Ishikawa (cell line): Measurements from ENCODE around the gene SEMA6B.

Experiments
- RAD21 ChIP-seq: IDR thresholded peaks from 2 replicates; pipeline ENCODE4 v1.6.1; 2012; ENCODE audit warnings: low read depth
- TAF1 ChIP-seq: IDR thresholded peaks from 2 replicates; pipeline ENCODE4 v1.6.1; 2012; ENCODE audit warnings: low read depth, mild to moderate bottlenecking
- TCF12 ChIP-seq: IDR thresholded peaks from 2 replicates; pipeline ENCODE4 v1.6.1; 2012; ENCODE audit warnings: low read depth
- YY1 ChIP-seq: IDR thresholded peaks from 2 replicates; pipeline ENCODE4 v1.6.1; 2012; ENCODE audit warnings: low read depth
- TF ChIP-seq, protein P1 (sequence below): IDR thresholded peaks from 2 replicates; pipeline ENCODE4 v1.6.1; 2012; ENCODE audit warnings: low read depth, mild to moderate bottlenecking
- TF ChIP-seq, protein P2 (sequence below): IDR thresholded peaks from 2 replicates; pipeline ENCODE4 v1.6.1; 2012

DNA sequence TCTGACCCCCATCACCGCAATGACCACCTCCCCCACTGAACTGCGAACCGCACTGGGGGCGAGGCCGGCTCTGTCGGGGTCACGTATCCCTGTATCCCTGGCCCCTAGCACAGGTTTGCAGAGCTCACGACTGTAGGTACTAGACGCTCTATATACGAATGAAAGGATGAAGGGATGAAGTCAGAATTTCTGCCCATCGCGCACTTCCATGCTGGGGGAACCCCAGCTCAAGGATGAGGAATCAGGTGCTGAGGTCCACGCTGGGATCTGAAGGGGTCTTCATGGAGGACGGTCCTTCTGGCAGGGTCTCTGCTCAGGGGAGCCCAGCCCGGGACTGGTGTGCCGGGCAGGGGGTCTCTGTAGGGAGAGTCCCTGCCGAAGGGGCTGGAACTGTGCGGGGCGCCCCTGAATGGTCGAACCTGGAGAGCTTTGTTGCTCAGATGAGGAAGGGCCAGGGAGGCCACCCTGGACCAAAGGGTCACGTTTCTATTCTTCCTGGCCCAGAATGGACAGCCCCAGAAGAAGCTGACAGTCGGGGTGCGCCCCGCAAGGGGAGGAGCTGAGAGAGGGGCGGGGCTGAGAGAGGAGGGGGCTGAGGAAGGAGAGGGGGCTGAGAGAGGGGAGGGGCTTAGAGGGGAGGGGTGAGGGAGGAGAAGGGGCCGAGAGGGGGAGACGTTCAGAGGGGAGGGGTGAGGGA lies 37.9 kb upstream of the SEMA6B start:
- TF ChIP-seq TCF12 (no peak), RAD21 (no peak), TAF1 (no peak), YY1 (no peak)
- TF ChIP-seq, protein P1, sequence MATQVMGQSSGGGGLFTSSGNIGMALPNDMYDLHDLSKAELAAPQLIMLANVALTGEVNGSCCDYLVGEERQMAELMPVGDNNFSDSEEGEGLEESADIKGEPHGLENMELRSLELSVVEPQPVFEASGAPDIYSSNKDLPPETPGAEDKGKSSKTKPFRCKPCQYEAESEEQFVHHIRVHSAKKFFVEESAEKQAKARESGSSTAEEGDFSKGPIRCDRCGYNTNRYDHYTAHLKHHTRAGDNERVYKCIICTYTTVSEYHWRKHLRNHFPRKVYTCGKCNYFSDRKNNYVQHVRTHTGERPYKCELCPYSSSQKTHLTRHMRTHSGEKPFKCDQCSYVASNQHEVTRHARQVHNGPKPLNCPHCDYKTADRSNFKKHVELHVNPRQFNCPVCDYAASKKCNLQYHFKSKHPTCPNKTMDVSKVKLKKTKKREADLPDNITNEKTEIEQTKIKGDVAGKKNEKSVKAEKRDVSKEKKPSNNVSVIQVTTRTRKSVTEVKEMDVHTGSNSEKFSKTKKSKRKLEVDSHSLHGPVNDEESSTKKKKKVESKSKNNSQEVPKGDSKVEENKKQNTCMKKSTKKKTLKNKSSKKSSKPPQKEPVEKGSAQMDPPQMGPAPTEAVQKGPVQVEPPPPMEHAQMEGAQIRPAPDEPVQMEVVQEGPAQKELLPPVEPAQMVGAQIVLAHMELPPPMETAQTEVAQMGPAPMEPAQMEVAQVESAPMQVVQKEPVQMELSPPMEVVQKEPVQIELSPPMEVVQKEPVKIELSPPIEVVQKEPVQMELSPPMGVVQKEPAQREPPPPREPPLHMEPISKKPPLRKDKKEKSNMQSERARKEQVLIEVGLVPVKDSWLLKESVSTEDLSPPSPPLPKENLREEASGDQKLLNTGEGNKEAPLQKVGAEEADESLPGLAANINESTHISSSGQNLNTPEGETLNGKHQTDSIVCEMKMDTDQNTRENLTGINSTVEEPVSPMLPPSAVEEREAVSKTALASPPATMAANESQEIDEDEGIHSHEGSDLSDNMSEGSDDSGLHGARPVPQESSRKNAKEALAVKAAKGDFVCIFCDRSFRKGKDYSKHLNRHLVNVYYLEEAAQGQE, result no peak
- TF ChIP-seq, protein P2, sequence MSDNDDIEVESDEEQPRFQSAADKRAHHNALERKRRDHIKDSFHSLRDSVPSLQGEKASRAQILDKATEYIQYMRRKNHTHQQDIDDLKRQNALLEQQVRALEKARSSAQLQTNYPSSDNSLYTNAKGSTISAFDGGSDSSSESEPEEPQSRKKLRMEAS, result no peak
